HG03045 (cell line): ENCODE measurements around the gene FHAD1.
"Not testable (repeated sequence)": the region's sequence is repeated elsewhere in the genome, so short reads cannot be mapped to it uniquely, and the experiment has no call there.

Experiments used
- ATAC-seq: cut with Tn5 transposase; IDR thresholded peaks from one replicate; pipeline ENCODE4 v1.9.1; 2021; ENCODE audit warnings: mild to moderate bottlenecking, moderate library complexity; ENCODE audit not compliant: unreplicated experiment

The FHAD1 gene

GRCh38 chr1:15412175-15412800 is 165.3 kb downstream of the FHAD1 start:
- ATAC-seq: no peak

DNA sequence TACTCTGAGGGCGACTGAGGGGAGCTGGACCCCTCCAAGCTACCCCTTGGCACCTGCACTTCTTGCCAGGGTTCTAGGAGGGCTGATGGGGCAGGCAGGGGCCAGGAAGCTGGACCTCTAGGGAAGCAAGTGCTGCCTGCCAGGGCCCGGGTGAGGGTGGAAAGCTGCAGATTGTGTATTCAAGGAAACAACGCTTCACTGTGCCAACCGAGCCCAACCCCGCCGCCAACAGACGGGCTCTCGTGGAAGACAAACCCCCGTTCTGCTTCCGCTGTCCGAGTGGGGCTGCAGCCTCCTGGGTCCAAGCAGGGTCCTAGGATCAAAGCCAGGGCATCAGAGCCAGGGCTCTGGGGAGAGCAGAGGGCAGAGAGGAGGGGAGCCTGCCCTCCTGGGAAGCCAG is 165.8 kb downstream of the FHAD1 start:
- ATAC-seq: no peak

DNA sequence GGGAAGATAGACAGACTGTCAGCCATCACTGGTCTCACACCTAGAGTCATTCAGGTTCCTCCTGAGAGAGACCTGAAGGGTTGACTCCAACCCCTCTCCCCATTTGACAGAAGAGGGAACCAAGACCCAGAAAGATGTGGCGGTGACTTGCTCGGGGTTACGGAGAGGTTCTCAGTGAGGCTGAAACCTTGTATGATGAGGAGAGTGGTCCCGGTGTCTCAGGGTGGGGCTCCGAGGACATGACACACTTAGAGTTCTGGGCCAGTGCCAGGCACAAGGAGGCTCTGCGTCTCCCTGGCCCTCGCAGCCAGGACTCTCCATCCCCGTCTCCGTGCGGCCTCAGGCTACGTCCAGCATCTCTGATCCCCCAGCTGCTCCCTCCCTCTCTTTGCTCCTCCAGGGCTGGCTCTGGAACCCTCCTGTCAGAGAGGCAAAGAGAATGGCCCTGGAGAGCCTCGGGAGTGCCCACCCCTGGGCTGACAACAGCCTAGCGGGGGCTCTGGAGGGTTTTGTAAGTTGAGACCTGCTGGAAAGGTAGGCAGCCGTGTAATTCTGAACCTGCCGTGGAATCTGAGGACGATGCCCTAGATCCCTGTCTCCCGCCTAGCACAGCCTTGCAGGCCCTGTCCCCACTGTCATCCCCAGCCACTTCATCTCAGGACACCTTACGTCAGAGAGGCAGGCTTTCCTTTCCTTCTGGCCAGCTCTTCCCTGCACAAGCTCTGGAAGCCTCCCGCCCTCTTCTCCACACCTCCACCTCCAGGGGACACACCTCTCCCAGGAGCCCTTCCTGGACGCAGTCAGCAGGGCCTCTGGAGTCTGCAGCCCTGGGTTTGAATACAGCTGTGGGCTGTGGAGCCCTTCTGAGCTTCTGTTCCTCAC is 166.8 kb downstream of the FHAD1 start:
- no peak for ATAC-seq

GRCh38 chr1:15414445-15414983 is 167.5 kb downstream of the FHAD1 start:
- ATAC-seq: no peak

DNA sequence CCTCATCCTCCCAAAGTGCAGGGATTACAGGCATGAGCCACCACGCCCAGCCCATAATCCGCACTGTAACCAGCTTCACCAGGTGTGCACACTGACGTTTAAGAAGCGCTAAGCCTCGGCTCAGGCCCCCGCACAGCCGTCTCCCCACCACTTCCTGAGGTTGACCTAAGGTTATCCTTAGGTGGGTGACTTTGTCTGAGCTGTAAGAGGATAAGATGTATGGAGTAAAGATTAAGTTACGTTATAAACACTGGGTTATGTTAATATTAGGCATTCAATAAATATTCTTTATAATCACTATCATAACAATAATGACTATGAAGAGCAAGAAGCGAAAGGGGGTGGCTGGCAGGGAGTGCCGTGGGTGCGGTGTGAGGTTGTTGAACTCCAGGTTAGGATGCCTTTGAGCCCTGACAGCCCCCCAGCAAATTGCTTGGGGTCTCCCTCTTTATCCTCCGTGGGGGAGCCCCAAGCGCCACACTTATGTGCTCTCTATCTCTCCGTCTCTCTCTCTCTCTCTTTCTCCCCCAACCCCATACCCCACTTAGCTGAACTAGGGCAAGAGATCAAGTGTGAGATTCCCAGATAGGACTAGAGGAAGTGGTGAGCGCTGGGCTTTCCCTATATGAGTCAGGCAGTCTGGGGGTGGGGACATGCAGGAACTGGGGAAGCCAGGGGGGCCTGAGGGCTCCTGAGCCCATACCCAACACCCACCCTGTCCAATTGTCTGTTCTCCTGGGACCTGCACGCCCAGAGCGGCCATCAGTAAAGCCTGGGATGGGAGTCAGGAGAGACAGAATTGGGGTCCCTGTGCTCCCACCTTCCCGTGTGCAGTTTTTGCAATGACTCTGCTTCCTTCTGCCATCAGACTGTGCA is 170.3 kb downstream of the FHAD1 start:
- ATAC-seq: peak; percentile 41

DNA sequence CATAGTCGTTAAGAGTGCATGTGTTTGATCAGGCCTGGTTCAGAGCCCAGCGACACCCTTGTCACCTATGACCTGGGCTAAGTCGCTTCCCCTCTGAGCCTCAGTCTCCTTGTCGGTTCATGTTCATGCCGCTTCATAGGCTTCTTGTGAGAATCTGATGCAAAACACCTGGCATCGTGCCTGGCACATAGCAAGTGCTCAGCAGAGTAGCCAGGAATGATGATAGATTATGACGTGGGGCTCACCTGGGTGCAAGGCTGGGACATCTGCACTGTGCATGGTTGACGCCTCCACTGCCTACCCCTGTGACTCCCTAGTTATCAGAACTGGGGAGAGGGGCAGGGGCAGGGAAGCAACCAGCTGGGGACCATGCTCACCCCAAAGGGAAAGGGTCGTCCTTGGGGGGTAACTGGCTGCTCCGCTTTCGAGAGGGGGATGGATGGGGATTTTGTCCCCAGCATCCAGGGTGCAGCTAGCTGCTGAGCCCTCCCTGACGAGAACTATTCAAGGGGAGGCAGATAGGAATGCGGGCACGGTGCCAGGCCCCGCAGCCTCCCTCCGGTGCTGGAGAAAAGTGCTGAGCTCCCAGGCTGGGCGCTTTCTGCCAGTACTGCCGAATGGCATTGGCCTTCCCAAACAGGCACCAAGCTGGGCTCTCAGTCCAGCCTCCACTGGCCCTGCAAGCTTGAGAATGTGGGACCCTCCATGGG is 171.9 kb downstream of the FHAD1 start:
- ATAC-seq: no peak

GRCh38 chr1:15420853-15421465 is 173.9 kb downstream of the FHAD1 start:
- no peak for ATAC-seq

- no peak for ATAC-seq
These were observed 175.8 kb downstream of the FHAD1 start for GRCh38 chr1:15422871-15423270.

- no peak for ATAC-seq
These were observed 176.5 kb downstream of the FHAD1 start for GRCh38 chr1:15423355-15424077.

DNA sequence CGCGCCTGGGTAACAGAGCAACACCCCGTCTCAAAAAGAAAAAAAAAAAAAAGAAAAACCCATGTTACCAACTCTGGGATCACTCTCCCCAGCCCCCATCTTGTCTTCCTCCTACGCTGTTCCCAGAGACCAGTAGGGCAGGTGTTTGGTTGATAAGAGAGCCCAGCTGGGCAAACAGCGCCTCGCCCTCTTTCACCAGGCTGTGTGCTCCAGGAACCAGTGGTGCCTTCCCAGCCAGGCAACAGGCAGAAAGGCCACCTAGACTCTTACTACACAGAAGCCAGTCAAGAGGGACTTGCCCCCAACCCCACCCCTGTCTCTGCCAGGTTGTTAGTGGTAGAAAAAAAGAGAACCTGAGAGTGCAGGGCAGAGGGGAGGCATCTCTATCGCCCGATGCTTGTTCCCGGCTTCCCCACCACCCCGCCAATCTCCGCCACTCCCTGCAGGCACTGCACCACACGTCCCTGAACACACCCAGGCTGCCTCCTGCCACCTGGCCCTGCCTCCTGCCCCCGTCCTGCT is 177.2 kb downstream of the FHAD1 start:
- ATAC-seq: no peak

DNA sequence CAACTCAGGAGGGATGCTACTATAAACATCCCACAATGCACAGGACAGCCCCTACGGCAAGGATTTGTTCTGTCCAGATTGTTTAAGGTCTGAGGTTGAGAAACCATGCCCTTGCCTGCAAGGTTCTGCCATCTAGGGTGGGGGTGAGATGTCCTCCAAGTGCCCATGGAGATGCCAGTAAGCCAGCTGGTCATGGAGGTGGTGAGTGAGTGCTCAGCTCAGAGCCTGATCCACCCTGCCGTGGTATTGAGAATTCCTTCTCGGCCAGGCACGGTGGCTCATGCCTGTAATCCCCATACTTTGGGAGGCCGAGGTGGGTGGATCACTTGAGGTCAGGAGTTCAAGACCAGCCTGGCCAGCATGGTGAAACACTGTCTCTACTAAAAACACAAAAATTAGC is 178.0 kb downstream of the FHAD1 start:
- ATAC-seq: no peak

DNA sequence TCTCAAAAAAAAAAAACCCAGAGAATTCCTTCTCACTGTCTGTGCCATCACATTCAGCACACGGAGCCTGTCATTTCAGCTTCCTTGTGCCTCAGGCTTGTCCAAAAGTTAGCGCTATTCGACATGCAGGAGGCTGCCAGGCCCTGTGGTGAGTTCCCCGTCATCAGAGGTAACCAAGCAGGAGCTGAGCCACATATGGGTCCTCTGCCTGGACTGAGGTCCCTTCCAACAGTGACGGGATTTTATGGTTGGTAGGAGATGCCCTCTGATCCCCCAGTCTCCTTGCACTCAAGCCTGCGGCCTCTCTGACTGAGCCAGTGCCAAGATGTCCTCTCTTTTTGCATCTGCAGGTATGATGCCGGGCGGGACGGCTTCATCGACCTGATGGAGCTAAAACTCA is 178.5 kb downstream of the FHAD1 start:
- ATAC-seq: no peak

DNA sequence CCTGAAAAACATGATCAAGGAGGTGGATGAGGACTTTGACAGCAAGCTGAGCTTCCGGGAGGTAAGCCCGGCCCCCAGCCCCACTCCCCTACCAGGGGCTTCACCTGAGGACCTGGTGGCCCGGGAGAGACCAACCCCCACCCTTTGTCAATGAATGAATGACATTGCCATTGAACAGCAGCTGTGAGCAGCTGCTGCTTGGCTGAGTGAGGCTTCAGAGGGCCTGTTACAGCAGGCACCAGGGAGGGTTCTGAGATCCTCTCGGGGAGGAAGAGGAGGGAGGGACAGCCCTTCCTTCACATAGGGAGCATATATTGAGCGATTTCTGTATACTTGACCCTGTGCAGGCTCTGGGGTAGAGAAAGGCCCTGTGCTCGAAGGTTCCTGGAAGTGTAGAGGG is 178.9 kb downstream of the FHAD1 start:
- no peak for ATAC-seq

DNA sequence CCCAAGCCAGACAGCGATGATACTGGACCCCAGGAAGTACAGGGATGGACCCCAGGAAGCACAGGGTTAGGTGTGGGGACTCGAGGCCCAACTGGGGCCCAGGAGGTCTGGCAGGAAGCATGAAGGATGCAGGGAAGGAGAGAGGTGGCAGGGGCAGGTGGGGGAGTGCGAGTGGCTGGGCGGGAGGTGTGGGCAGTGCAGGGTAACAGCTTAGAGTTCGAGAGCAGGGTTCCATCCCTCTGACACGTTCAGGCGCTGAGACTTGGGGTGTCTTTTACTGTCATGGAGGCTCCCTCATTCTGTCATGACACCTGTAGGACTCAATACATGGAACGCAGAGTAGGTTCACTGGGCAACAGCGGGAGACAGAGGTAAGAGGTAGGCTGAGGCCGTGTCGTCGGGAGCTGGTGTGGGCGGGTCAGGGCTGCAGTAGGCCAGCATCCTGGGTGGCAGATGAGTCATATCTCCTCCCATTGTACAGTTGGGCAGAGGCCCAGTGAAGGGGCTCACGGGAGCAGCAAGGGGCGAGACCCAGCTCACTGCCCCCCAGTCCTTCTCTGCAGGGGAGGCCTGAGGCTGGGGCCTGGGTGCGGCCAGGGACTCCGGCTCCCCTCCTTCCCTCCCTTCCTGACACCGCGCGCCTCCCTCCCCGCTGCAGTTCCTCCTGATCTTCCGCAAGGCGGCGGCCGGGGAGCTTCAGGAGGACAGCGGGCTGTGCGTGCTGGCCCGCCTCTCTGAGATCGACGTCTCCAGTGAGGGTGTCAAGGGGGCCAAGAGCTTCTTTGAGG is 179.7 kb downstream of the FHAD1 start:
- no peak for ATAC-seq

GRCh38 chr1:15427280-15427666 is 180.2 kb downstream of the FHAD1 start:
- no peak for ATAC-seq

GRCh38 chr1:15428252-15428651 is 181.2 kb downstream of the FHAD1 start:
- not testable (repeated sequence) for ATAC-seq

DNA sequence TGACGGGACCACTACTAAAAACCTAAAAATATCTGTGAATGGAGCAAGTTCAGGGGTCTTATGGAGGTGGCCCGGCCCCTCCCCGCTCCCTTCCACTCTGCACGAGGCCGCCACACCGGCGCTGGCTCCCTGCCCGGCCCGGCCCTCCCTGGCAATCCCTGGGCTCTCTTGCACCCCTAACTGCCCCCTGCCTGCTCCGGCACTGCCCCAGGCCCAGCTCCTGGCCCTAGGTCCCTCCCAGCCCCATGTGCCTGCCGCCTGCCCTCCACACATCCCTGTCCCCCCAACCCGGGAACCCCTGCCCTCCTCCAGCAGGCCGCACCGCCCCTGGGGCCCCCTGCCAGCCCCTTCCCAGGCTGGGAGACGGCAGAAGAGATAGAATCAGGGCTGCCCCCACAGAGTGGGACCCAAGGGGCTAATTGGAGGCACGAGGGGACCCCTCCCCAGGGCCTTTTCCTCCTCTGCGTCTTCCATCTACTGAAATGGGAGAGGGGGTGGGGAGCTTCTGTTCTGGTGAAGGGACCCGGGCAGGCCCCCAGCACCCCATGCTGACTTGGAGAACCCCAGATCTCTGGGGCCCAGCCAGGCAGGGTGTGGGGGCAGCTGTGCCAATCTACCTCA is 181.9 kb downstream of the FHAD1 start:
- ATAC-seq: no peak

GRCh38 chr1:15429701-15430149 is 182.7 kb downstream of the FHAD1 start:
- ATAC-seq: no peak
